Thyroid gland (tissue), 4 donors: ENCODE results near the gene STK10. TPM values are rescaled to one million over a fixed set of nuclear protein-coding genes. Genes with fewer than 3 reads are reported as not detected.
"Not testable (repeated sequence)": the region's sequence is repeated elsewhere in the genome, so short reads cannot be mapped to it uniquely, and the experiment has no call there.

Experiments used
- DNase-seq, 2 donors: peaks; one replicate each; pipeline ENCODE4 v3.0.0-alpha.2; 2019
- H3K27ac ChIP-seq, 3 donors: fragments of 200-600 bp; sonication (generic); 1 replicate in 2 of 3; 2 replicates in 1 of 3; pipeline ENCODE4 v1.5.1; 2016 to 2019; ENCODE audit warnings: mild to moderate bottlenecking in 1 of 3, moderate library complexity in 1 of 3
- H3K27me3 ChIP-seq: fragments of 200-600 bp; sonication (generic); one replicate; pipeline ENCODE4 v1.5.1; 2019
- H3K36me3 ChIP-seq, 2 donors: fragments of 200-600 bp; sonication (generic); one replicate each; pipeline ENCODE4 v1.5.1; 2016 to 2019
- H3K4me1 ChIP-seq, 2 donors: fragments of 200-600 bp; sonication (generic); one replicate each; pipeline ENCODE4 v1.5.1; 2017 to 2019
- H3K4me3 ChIP-seq, 3 donors: fragments of 200-600 bp; sonication (generic); replicated peaks in 1 of 3; 1 replicate in 2 of 3; 2 replicates in 1 of 3; pipeline ENCODE4 v1.5.1; 2016; ENCODE audit warnings: mild to moderate bottlenecking in 1 of 3
- H3K9me3 ChIP-seq: fragments of 200-600 bp; sonication (generic); one replicate; pipeline ENCODE4 v1.5.1; 2017
- CTCF ChIP-seq, 6 experiments: fragments of 200-600 bp in 3 of 6; fragments of 450-650 bp in 3 of 6; sonication (generic) in 3 of 6; IDR thresholded peaks; one replicate each; pipeline ENCODE4 v1.5.1; 2016 to 2019; ENCODE audit warnings: antibody characterized with exemption in 6 of 6, mild to moderate bottlenecking in 2 of 6, inconsistent platforms in 1 of 6, moderate library complexity in 1 of 6
- POLR2A ChIP-seq, 2 donors: fragments of 450-650 bp; IDR thresholded peaks; one replicate each; pipeline ENCODE4 v1.6.1; 2017; ENCODE audit warnings: antibody characterized with exemption in 2 of 2, mild to moderate bottlenecking in 2 of 2, moderate library complexity in 1 of 2
- WGBS, 2 donors: methylation state at CpG; one replicate each; pipeline ENCODE4 v1.1.5; 2017; 5-methylcytosine and 5-hydroxymethylcytosine counted together
- intact Hi-C: fragments of 100-400 bp; cut with DNase I; formaldehyde crosslinking; loops from one replicate; pipeline ENCODE4 v1.15.1; 2023
- total RNA-seq, 4 donors: library from RNA; depleted of rRNA; stranded (reverse); fragments of >200 nt; gene quantifications; one replicate each; pipeline ENCODE4 v1.2.3, GENCODE V29; 2016

Gene STK10
- total RNA-seq, 4 donors from 2014 or later: 5.5 to 11.6 (median 8.6) TPM

GRCh38 chr5:172162323-172162986, 25.6 kb downstream of the STK10 start:
- no peak for TF ChIP-seq POLR2A (IDR thresholded peaks at IDR 0.05)
- TF ChIP-seq CTCF (IDR thresholded peaks at IDR 0.05): no peak
- DNase-seq: no peak
- H3K4me1 ChIP-seq: no peaks in the 10 kb centered on the region
- H3K9me3 ChIP-seq: no peaks in the 10 kb centered on the region
- 96 to 99% methylated on average over 3 to 4 of the region's 5 CpGs for WGBS, 2 donors
- H3K4me3 ChIP-seq: no peak overlapping the region
- H3K27me3 ChIP-seq: no peaks in the 10 kb centered on the region
- no peaks in the 10 kb centered on the region for H3K36me3 ChIP-seq
- no peak overlapping the region for H3K27ac ChIP-seq
- intact Hi-C loops: no loop called here

- TF ChIP-seq CTCF (IDR thresholded peaks at IDR 0.05) (no peak), POLR2A (IDR thresholded peaks at IDR 0.05) (no peak)
- no peaks in the 10 kb centered on the region for H3K9me3 ChIP-seq
- WGBS, 2 donors: 89 to 92% methylated on average over 9 of the region's 9 CpGs
- H3K27me3 ChIP-seq: no peaks in the 10 kb centered on the region
- no peaks in the 10 kb centered on the region for H3K36me3 ChIP-seq
- H3K4me1 ChIP-seq: no peaks in the 10 kb centered on the region
- H3K4me3 ChIP-seq: no peak overlapping the region
- H3K27ac ChIP-seq: no peak overlapping the region
- intact Hi-C loops: no loop called here
- DNase-seq: no peak
Measured at GRCh38 chr5:172160506-172160905, 27.5 kb downstream of the STK10 start.

- Histone ChIP-seq H3K4me3 (no peak overlapping the region), H3K4me1 (no peaks in the 10 kb centered on the region)
Measured at GRCh38 chr5:172159016-172159415, 29.0 kb downstream of the STK10 start.

GRCh38 chr5:172156541-172156994, 31.5 kb downstream of the STK10 start:
- no peak overlapping the region for H3K27ac ChIP-seq
- intact Hi-C loops: no loop called here
- 80% methylated on average over 13 of the region's 13 CpGs for WGBS, 2 donors
- H3K4me3 ChIP-seq: no peak overlapping the region
- DNase-seq: no peak
- H3K36me3 ChIP-seq: no peaks in the 10 kb centered on the region
- no peaks in the 10 kb centered on the region for H3K27me3 ChIP-seq
- no peak for TF ChIP-seq CTCF (IDR thresholded peaks at IDR 0.05)
- no peak for TF ChIP-seq POLR2A (IDR thresholded peaks at IDR 0.05)
- no peaks in the 10 kb centered on the region for H3K4me1 ChIP-seq
- no peaks in the 10 kb centered on the region for H3K9me3 ChIP-seq

More at GRCh38 chr5:172159016-172159415, 29.0 kb downstream of the STK10 start:
- Histone ChIP-seq H3K27me3 (no peaks in the 10 kb centered on the region), H3K9me3 (no peaks in the 10 kb centered on the region), H3K36me3 (no peaks in the 10 kb centered on the region), H3K27ac (no peak overlapping the region)
- TF ChIP-seq CTCF (IDR thresholded peaks at IDR 0.05) (no peak), POLR2A (IDR thresholded peaks at IDR 0.05) (no peak)
- WGBS, 2 donors: 84 to 93% methylated on average over 8 of the region's 8 CpGs
- DNase-seq: no peak
- intact Hi-C loops: no loop called here

- H3K9me3 ChIP-seq, intact Hi-C loops, H3K4me3 ChIP-seq, H3K36me3 ChIP-seq, H3K4me1 ChIP-seq, H3K27me3 ChIP-seq, H3K27ac ChIP-seq, DNase-seq: not testable (repeated sequence)
- WGBS, 2 donors: 90 to 93% methylated on average over 9 of the region's 9 CpGs
Measured at GRCh38 chr5:172155101-172155500, 32.9 kb downstream of the STK10 start.
